ENCODE results near the gene ID2.

ID2 gene

GRCh38 chr2:8680822-8681760 lies 765 bp upstream of the ID2 start:
- peak overlapping the region; percentile 65 for H3K4me3 ChIP-seq (ENCODE audit: low read depth, low read length)
- TF ChIP-seq CTCF (IDR thresholded peaks at IDR 0.05; ENCODE audit: low read depth, low read length): no peak

GRCh38 chr2:8682719-8683667 lies 1.1 kb downstream of the ID2 start:
- H3K4me3 ChIP-seq (ENCODE audit: low read depth, low read length): peak overlapping the region; percentile 87
- TF ChIP-seq CTCF (IDR thresholded peaks at IDR 0.05; ENCODE audit: low read depth, low read length): no peak

GRCh38 chr2:8684540-8684877 lies 2.7 kb downstream of the ID2 start:
- H3K4me3 ChIP-seq (ENCODE audit: low read depth, low read length): peak overlapping the region; percentile 87
- TF ChIP-seq CTCF (IDR thresholded peaks at IDR 0.05; ENCODE audit: low read depth, low read length): no peak

- peak overlapping the region; percentile 87 for H3K4me3 ChIP-seq (ENCODE audit: low read depth, low read length)
- no peak for TF ChIP-seq CTCF (IDR thresholded peaks at IDR 0.05; ENCODE audit: low read depth, low read length)
Observed at GRCh38 chr2:8684878-8685696, 3.2 kb downstream of the ID2 start.

- peak; percentile 78 for TF ChIP-seq CTCF (IDR thresholded peaks at IDR 0.05; ENCODE audit: low read depth, low read length)
- H3K4me3 ChIP-seq (ENCODE audit: low read depth, low read length): peak overlapping the region; percentile 87
Observed at GRCh38 chr2:8685697-8686358, 4.0 kb downstream of the ID2 start.

GRCh38 chr2:8691859-8692437 lies 10.1 kb downstream of the ID2 start:
- TF ChIP-seq CTCF (IDR thresholded peaks at IDR 0.05; ENCODE audit: low read depth, low read length): no peak
- H3K4me3 ChIP-seq (ENCODE audit: low read depth, low read length): no peak overlapping the region
